NCI-H2196 treated with DMSO at 0.1 percent for 48 hours (cell line): ENCODE measurements around the gene KMT5C.

Source experiments
- DNase-seq: peaks from one replicate; lab custom pipeline; 2025; ENCODE audit not compliant: unreplicated experiment; lab: John Stamatoyannopoulos, UW

KMT5C gene

DNA sequence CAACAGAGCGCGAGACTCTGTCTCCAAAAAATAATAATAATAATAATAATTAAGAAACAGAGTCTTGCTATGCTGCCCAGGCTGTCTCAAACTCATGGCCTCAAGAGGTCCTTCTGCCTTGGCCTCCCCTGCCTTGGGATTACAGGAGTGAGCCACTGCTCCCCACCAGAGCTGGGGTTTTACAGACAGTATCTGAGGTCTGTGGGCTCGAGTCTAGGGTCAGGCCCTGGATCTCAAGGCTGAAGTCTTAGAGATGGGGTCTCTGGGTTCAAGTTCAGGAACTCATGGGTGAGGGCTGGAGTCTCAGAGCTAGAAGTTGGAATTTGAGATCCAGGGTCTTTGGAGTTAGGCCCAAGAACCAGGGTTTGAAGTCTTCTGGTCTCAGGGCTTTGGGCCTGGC lies 27.1 kb downstream of the KMT5C start:
- no peak for DNase-seq

DNA sequence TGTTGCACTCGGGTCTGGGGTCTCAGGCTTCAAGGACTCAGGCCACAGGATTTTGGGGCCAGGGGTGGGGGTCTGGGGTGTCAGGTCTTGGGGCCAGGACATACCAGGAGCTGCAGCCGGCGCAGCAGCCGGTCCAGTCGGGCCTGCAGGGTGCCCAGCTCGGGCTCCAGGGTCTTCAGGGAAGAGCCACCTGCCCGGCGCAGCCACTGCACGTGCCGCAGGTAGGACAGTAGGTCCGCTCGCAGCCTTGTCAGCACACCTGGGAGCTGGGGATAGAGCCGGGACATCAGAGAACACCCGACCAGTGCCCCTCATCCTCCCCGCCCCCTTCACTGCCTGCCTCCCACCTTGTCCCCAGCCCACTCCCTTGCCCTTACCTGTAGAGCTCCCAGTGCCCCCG lies 28.4 kb downstream of the KMT5C start:
- DNase-seq, result no peak

DNA sequence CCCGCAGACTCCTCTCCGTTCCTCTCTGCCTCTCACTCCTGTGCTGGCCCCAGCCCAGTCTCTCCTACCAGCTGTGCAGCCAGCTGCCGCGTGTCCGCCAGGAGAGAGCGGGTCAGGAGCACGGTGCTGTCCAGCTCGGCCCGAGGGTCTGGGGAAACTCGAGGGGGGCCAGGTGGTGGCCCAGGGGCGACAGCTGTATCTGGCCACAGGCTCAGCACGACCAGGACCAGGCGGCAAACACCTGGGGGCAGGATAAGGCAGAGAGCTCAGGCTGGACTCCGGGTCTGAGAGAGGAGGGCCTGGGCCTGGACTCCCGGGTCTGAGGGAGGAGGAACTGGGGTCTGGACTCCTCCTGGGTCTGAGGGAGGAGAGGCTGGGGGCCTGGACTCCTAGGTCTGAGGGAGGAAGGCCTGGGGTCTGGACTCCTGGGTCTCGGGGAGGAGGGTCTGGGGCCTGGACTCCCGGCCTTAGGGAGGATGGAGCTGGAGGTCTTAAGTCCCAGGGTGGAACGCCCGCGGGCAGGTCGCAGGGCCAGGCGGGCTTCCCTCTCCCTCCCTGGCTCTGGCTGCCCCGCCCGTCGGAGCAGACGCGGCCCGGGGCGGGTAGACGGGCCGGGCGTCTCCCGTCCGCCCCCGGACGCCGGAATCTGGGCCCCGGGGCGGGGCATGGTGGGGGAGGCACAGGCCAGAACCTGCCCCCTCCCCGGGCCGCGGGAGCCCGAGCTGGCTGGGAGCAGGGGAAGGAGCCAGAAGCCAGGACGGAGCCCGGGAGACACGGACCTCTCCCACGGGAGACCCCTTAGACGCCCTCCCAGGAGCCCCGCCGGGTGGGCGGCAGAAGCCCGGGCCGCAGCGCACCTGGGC lies 29.3 kb downstream of the KMT5C start:
- no peak for DNase-seq

DNA sequence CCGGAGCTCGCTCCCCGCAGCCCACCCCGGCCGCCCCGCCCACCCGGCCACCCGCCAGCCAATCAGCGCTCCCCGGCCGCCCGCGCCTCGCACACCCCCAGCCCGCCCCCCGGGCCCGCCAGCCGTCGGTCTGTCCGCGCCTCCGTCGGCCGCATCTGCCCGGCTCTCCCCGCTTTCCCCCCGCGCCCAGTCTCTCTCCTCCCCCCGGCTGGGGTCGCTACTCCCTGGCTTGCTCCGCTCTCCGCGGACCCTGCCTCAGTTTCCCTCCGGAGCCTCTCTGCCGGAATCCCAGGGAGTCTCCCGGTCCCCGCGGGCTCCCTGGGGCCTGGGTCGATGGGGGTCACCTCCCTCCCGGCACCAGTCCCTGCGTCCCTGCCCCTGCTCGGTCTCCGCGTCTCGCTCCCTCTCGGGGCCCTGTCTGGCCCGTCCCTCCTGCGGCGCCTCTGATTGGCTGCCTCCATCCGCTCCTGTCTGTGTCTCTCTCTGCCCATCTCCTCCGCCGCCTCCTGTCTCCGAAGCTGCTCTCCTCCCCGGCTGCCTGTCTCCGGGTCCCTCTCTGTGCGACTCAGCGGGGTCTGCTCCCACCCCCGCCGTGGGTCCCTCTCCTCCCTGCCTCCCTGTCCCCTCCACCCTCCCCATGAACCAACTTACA lies 30.1 kb downstream of the KMT5C start:
- DNase-seq, result peak; percentile 17

DNA sequence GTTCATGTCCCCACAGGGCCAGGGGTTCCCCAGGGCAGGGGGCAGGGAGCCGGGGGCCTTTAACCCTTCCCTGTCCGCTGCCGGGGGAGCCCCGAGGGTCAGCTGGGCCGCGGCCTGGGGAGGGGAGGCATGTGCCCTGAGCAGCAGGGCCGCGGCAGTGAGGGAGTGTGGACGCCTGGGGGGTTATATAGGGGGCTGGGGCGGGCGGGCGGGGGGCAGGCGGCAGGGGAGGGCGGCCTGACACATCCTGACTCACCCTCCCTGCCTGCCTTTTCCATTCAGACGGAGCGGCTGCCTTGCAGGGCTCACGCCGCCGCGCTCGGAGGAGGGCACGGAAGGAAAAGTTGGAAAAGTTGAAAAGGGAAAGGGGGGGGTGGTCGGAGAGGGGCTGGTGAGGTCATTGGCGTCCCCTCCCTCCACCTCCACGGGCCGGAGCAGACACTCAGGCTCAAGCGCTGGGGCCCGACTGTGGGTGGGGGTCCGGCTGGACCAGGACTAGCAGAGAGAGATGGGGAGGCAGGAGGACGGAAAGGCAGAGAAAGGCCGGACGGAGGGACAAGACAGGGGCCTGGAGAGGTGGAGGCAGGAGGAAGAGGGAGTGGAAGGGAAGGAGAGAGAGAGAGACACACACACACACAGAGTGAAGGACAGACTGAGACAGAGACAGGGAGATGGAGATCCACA lies 30.8 kb downstream of the KMT5C start, which contains the start of gene IL11:
IL11 (minus strand) TSS at position 159 of the 684 bp plus-strand sequence; CDS start at position 6, 153 bp downstream.
- DNase-seq, result no peak

DNA sequence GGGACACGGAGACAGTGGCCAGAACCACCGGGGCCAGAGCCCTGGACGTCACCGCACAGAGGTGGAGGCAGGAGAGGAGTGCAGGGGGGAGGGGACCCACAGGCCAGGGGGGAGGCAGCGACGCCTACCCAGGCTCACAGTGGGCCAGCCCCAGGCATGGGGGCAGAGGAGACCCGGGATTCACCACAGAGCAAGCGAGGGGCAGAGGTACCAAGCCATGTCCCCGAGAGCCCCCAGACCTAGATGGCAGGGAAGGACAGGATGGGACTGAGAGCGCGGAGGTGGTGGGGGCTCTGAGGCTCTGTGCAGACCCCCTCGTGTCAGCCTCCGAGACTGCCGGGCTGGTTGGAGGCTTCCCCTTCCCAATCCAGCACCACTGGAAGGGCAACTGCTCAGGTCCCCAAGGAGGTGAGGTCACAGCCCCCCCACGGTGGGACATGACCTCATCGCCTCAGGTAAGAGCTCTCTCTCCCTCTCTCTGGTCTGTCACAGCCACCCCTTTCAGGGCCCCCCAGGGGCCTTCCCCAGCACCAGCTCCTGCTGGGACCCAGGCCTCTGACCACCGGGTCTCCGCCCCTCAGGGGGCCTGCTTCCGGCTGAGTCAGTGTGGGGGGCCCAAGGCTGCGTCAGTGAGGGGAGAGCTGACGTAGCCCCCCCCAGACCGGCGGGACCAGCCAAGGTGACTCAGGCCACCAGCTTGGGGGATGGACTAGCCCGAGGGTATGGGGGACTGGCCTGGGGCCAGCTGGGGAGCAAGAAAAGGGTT lies 32.8 kb downstream of the KMT5C start:
- DNase-seq, result no peak

DNA sequence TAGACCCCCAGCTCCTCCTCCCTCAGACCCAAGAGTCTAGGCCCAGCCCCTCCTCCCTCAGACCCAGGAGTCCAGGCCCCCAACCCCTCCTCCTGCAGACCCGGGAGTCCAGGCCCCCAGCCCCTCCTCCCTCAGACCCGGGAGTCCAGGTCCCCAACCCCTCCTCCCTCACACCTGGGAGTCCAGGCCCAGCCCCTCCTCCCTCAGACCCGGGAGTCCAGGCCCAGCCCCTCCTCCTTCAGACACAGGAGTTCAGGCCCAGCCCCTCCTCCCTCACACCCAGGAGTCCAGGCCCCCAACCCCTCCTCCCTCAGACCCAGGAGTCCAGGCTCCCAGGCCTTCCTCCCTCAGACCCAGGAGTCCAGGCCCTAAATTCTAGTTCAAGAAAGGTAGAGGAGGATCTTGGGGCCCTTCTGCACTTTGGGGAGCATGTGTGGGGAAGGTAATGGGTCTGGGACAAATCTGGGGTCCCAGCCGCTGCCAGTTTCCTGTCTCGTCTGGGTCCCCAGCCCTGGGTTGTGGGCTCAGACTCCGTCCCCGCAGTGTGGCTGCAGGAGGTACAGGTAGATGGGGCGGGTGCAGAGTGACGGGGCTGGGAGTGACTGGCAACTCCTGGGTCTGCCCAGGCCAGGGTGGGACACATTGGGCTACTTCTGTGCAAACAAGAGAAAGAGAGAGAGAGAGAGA lies 33.8 kb downstream of the KMT5C start:
- DNase-seq, result no peak

DNA sequence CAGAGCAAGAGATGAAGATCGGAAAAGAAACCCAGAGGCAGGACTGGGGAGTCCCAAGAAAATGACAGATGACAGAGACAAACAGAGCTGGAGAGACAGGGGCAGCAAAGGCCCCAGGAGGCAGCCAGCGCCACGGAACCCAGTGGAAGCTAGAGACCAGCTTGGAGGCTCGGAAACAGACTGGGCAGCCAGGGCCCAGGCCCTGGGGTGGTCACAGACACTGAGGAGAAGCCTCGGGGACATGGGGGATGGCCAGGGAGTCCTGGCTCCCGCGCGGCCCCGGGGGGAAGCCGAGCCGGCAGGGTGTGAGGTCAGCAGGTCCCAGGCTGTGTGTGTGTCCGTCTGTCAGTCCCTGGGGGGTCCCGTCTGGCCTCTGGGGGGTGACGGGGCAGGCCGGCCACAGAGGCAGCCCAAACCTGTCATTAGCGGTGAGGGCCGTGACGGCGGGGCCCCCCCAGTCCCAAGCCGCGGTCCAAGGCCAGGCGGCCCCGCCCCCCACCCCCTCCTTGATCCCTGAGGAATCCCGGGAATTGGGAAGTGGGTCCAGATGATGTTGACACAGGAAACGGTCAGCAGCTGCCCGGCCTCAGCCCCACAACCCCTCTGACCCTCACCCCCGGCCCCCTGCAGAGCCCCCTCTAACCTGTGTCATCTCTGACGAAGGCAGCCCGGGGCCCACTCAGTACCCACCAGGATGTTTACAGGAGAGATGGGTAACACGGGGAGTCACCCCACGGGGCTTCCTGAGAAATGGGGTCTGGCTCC lies 34.5 kb downstream of the KMT5C start:
- no peak for DNase-seq

DNA sequence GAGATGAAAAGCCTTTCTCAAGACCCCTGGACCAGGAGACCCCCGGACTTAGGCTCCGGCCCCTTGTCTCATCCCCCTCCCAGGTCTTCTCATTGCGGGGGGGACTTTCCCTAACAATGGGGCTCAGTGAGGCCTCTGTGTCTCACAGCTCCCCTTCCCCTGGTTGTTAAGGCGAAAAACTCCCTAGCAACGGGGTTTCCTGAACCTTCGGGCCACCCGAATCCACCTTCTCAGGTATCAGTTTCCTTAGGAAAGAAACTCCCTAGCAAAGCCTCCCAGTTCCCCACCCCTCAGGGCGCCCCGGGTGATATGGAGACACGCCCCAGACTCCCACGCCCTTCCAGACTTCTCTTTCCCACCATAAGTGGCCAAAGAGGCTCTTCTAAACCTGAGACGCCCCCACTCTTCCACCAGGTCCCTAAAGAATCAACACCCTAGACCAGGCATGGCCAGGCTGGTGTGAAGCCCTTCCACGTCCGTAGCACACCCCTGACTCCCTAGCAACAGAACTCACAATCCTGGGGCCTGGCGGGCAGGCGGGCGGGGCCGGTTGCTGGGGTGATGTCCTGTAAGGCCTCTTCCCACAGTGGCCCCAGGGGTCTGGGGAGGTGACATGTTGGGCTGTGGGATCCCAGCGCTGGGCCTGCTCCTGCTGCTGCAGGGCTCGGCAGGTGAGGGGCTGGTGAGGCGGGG lies 36.7 kb downstream of the KMT5C start, which contains the start of gene TMEM190:
TMEM190 (plus strand) TSS at position 586 of the 693 bp plus-strand sequence; CDS start at position 614, 28 bp downstream.
- no peak for DNase-seq

DNA sequence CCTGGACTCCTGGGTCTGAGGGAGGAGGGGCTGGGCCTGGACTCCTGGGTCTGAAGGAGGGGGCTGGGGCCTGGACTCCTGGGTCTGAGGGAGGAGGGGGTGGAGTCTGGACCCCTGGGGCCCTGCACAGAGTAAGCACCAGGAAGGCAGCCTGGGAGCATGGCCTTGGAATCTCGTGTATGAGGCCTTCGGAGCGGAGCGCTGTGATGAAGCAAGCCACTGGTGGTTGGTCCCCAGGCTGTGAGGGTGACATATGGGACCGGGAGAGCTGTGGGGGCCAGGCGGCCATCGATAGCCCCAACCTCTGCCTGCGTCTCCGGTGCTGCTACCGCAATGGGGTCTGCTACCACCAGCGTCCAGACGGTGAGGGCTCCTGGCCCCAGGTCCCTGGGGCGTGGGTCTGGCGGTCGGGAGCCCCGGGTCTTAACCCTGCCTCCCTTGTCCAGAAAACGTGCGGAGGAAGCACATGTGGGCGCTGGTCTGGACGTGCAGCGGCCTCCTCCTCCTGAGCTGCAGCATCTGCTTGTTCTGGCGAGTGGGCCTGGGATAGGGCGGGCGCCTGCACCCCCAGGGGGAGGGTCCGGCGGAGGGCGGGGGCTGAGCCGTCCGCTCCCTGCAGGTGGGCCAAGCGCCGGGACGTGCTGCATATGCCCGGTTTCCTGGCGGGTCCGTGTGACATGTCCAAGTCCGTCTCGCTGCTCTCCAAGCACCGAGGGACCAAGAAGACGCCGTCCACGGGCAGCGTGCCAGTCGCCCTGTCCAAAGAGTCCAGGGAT lies 37.9 kb downstream of the KMT5C start:
- no peak for DNase-seq

DNA sequence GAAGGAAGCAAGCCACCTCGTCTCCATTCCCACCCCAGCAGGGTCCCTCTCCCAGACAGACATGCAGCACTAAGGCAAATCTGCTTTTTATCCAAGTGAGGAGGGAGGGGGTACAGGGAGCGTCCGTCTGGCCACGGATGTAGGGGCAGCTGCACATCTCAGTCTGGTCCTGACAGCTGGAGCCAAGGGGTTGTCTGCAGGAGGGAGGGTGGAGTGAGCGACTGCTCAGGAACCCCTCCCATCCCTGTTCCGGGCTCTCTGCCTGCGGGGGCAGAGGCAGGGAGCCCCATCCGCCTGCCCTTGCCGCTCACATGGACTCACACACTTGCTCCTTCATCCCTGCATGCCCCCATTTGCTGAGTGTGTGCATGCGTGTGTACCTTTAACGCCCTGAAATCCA lies 39.5 kb downstream of the KMT5C start:
- no peak for DNase-seq

DNA sequence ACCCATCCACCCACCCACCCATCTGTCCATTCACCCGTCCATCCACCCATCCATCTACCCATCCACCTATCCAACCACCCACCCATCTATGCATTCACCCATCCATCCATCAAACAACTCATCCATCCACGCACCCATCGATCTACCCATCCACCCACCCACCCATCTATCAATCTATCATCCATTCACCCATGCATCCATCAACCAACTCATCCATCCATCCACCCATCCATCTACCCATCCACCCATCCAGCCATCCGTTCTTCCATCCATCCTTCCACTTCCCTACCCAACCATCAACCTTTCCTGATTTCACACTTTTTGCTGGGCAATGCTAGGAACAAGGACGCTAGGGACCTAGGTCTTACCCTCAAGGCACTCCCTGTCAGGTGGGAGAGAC lies 42.3 kb downstream of the KMT5C start:
- DNase-seq, result no peak

DNA sequence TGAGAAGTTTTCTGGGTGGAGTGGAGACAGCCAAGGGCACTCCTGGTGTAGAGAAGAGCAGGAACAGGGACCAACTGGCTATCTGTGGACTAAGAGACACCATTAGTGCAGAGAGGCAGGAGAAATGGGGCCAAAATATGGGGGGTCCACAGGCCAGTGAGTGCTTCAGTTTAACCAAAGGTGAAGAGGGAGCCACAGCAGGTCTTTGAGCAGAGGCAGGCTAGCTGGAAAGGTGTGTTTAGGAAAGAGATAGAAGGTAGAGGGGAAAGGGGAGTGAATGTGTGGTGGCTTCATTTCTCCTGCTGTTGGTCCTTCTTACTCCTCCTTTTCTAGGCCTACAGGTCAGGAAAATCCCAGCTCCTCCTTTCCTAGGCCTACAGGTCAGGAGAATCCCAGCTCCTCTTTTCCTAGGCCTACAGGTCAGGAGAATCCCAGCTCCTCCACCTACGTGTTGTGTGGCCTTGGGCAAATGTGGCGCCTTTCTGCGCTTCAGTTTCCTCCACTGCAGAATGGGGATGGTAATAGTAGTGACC lies 42.9 kb downstream of the KMT5C start:
- no peak for DNase-seq

DNA sequence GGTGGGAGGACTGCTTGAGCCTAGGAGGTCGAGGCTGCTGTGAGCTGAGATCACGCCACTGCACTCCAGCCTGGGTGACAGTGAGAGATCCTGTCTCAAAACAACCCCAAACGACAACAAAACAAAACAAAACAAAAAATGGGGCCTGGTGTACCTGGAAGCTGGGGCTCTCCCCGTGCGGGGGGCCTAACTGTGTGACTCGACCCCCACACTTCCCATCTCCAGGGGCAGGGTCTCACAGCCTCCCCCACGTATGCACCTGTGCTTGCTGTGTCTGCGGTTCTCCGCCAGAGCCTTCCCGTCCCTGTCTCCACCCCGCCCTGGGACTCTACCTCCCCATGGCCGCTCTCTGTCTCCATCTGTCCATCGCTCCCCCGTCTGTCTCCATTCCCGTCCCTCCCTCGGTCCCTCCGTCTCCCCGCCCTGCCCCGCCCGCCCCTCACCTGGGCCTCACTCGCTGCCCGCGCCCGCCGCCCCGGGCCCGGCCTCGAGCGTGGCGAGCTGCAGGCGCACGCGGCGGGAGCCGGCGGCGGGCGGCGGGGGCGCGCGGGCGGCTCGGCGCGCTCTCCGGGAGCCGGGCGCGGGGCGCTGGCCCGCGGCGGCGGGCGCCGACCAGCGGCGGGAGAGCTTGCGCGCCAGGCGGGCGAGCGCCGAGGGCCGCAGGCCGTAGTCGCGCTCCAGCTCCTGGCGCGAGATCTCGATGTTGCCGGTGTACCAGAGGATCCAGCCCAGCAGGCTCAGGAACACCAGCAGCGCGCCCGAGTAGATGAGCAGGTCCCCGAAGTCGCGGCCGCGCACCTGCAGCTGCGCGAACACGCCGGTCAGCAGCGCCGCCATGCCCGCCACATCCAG lies 43.8 kb downstream of the KMT5C start:
- DNase-seq, result peak; percentile 24

DNA sequence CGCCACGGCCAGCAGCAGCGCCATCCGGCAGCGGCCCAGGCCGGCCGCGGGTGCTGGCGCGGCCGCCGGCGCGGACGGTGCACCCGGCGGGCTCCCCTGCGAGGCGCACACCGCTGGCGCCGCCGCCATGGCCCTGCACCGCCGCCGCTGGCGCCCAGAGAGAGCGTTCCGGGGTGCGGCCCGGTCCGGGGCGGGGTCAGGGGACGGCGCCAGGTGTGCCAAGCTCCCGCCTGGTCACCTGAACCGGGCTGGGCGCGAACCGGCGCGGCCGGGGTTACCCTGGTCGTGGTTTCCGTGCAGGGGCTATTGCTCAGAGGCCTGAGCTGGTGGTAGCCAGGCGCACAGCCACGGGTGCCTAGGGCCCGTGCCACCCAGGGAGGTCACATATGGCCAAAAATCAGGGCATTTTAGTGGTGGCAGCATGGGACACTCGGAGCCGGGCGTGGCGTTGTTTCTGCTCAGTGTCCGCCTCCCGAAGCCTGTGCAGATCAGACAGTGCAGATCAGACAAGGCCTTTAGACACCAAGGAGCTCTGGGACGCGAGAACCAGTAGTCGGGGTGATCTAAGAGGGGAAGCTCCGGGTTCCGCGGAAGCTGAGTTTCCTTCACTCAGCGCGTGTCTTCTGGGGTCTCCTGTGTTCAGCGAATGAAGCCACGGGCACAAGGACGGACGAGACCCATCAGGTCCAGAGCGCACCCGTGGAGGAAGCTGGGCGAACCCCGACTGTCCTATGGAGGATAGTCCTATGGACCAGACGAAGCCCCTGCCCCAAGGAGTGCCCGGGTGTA lies 44.6 kb downstream of the KMT5C start, which contains the start of gene TMEM238:
TMEM238 (minus strand) TSS at position 162 of the 789 bp plus-strand sequence; CDS start at position 129, 33 bp downstream.
- DNase-seq, result peak; percentile 22
